HG03175 (cell line): ENCODE results near the gene SENP6.

Experiments
- ATAC-seq: cut with Tn5 transposase; IDR thresholded peaks from one replicate; pipeline ENCODE4 v1.9.1; 2021; ENCODE audit warnings: mild to moderate bottlenecking, moderate library complexity; ENCODE audit not compliant: unreplicated experiment

SENP6 gene

GRCh38 chr6:75747152-75747992, 145.7 kb downstream of the SENP6 start:
- no peak for ATAC-seq

DNA sequence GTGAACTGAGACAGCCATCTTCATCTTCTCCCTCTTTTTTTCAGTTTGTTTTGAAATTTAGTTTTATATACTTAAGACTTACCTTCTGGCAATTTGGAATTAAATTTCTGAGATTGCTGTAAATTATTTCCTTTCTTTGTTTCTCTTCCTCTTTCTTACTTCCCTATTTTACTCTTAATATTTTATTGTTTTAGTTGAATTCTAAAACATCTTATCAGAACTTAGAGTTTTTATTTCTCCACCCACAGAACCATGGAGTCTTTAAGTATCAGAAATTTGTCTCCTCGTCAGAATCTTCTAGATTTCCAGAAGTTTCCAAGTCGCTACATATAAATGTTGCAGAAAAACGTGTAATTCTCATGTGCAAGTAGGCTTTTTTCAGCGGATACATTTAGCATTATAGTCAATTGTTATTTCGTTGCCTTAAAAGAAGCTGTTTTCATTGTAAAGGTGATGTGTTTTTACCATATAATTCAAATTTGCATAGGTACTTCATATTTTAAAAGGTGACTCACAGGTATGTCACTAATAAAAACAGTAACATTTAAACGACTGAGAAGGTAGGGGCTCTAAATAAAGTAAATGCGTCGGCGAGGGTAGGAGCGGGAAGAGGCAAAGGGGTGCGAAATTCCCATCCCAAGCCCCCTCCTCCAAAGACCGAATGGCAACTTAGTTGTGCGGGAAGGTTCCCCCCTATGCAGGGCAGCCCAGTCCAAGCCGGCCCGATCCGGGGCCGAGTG, 146.5 kb downstream of the SENP6 start:
- ATAC-seq: peak; percentile 12

GRCh38 chr6:75748743-75749538, 147.3 kb downstream of the SENP6 start, which contains the start of gene MYO6:
MYO6 (plus strand) TSS chr6:75749239; CDS start chr6:75817548, 68,309 bp downstream.
- ATAC-seq: peak; percentile 68

DNA sequence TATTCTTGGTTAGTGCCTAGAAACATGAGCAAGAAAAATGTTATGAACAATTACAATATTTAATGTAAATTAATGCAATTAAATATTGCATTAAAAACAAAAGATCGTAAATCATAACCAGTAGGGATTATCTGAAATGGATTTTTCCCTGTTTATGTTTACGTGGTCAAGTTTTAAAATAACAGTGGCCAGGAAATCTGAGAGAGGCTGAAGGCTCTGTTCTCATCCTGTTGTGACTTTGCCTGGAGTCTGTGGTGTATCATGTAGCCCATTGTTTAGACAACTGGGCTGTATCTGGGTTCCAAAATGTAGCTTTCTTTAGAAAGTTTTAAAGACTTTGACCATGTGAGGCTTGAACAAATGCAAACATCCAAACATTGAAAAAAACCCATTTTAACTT, 149.8 kb downstream of the SENP6 start:
- ATAC-seq: no peak

- no peak for ATAC-seq
These were observed 150.7 kb downstream of the SENP6 start for GRCh38 chr6:75752365-75752764.

GRCh38 chr6:75755704-75756103, 154.0 kb downstream of the SENP6 start:
- ATAC-seq: no peak

- ATAC-seq: no peak
These were observed 155.6 kb downstream of the SENP6 start for GRCh38 chr6:75757295-75757694.

- no peak for ATAC-seq
These were observed 156.4 kb downstream of the SENP6 start for GRCh38 chr6:75758061-75758460.

GRCh38 chr6:75759207-75759606, 157.5 kb downstream of the SENP6 start:
- no peak for ATAC-seq

GRCh38 chr6:75760320-75760719, 158.6 kb downstream of the SENP6 start:
- ATAC-seq: no peak

GRCh38 chr6:75761489-75761888, 159.8 kb downstream of the SENP6 start:
- ATAC-seq: no peak

- ATAC-seq: no peak
These were observed 160.4 kb downstream of the SENP6 start for GRCh38 chr6:75762063-75762462.

GRCh38 chr6:75766387-75766786, 164.7 kb downstream of the SENP6 start:
- no peak for ATAC-seq
